Measurements from ENCODE around the gene NFE2.

DNA sequence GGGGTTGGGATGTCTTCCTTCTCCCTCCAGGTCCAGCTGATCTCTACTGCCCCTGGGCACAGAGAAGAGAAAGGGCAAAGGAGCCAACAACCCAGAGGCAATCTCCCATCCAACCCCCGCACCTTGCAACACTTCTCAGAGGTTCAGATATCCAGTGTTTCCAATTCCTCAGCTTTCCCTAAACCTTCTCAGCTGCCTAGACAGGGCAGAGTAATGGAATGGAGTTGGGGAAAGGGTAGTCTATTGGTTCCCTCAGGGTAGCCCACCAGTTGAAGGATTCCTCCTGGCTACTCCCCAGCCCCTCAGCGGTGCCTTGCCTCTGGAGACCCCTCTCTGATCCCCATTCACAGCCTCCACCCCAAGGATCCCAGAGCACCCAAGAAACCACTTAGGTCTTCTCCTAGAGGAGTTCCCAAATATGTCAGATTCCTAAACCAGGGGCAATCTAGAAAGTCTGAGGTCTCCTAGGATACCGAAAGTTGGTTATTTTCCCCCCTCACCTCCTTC is 537 bp downstream of the NFE2 start:
- TF ChIP-seq, protein P1, sequence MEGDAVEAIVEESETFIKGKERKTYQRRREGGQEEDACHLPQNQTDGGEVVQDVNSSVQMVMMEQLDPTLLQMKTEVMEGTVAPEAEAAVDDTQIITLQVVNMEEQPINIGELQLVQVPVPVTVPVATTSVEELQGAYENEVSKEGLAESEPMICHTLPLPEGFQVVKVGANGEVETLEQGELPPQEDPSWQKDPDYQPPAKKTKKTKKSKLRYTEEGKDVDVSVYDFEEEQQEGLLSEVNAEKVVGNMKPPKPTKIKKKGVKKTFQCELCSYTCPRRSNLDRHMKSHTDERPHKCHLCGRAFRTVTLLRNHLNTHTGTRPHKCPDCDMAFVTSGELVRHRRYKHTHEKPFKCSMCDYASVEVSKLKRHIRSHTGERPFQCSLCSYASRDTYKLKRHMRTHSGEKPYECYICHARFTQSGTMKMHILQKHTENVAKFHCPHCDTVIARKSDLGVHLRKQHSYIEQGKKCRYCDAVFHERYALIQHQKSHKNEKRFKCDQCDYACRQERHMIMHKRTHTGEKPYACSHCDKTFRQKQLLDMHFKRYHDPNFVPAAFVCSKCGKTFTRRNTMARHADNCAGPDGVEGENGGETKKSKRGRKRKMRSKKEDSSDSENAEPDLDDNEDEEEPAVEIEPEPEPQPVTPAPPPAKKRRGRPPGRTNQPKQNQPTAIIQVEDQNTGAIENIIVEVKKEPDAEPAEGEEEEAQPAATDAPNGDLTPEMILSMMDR (IDR thresholded peaks at IDR 0.05; ENCODE audit: low read depth, low read length, poor library complexity, severe bottlenecking): no peak
- TF ChIP-seq EZH2phosphoT487 (IDR thresholded peaks at IDR 0.05; ENCODE audit: borderline replicate concordance, low read length): no peak

All from DOHH2 (cell line).